GOT3 (cell line): ENCODE results near the gene HCRTR2.
"Not testable (repeated sequence)": the region's sequence is repeated elsewhere in the genome, so short reads cannot be mapped to it uniquely, and the experiment has no call there.

ENCODE experiments used
- DNase-seq: peaks from one replicate; lab custom pipeline; 2025; ENCODE audit warnings: mixed read lengths; lab: John Stamatoyannopoulos, UW

The HCRTR2 gene

DNA sequence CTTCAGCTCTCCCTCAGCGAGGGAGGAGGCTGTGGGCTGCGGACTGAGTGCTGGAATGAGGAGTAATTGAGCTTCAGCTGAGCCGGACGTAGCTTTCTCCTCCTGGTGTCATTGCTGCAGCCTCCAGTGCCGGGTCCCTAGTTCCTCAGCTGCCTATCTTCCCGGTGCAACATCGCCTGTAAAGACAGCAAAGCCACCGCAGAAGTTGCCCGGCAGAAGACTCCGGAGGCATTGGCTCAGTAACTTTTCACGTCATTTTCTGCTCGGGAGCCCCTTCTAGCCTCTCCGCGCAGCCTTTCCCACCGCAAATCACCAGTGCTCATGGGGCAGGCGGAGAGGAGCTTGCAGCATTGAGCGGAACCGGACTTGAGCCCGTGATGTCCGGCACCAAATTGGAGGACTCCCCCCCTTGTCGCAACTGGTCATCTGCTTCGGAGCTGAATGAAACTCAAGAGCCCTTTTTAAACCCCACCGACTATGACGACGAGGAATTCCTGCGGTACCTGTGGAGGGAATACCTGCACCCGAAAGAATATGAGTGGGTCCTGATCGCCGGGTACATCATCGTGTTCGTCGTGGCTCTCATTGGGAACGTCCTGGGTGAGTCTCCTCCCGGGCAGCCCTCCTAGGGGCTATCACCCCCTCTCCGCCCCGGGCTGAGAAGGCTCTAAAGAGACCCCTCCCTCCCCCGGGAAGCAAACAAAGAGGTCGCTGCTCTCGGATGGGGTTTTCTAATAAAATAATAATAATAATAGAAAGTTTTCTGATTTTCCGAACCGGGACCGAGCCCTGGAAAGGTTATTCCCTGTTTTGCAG is at the start of gene HCRTR2:
TSS of gene HCRTR2 (plus strand) at position 305 of the 816 bp plus-strand sequence. CDS start at position 378, 73 bp downstream.
- DNase-seq = no peak

DNA sequence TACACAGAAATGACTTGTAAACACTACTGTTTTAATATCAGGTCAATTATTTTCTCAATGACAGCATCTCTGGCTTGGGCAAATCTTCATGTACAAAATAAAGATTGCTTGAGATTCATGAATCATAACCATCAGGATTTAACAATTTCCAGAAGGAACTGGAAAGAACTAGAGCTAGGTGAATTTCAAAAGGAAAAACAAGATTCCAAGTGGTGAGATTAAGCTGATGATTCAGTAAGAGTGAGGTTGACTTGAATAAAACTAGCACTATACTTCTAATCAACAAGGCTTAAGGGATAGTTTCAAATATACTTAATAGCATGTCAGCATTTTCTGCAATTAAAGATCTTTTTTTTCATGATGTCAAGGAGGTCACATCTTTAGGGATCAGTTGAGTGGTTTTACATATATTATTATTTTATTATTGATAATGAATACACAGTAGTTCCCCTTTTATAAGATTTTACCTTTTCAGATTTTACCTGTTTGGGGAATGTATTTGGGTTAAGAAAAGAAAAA is 43.5 kb upstream of the HCRTR2 start:
- no peak for DNase-seq

DNA sequence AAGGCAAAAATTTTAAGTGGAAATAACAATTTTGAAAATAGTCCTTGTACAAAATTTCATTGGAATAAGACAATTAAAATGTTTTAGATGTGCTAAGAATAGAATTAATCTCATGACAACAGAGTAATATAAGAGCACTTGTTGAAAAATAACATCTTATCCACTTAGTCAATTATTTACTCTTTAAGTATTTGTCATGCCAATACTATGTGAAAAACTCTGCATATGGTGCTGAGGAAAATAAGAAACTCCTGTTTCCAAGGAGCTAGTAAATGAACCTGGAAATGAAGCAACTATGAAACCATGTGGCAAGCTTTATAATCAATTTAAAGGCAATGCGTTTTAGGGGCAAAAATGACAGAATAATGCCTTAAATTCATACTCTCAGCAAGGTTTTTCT is 42.7 kb upstream of the HCRTR2 start:
- DNase-seq = no peak

DNA sequence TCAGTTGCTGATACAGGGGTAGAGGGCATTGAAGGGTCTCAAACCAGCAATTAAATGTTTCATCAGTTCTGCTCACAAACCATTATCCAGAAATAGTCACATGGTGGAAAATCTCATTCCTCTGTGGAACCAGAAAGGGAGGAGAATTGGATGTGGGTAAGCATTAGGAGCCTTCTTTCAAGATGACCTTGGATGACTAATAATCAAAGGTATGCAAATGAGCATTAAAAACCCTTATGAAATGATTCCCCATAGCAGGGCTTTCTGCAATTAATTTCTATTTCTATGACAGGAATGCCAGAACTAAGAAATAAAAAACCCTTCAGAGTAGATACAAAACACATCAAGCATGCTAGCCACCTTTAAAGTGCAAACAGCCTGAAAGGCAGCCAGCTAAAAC is 37.4 kb upstream of the HCRTR2 start:
- no peak for DNase-seq

DNA sequence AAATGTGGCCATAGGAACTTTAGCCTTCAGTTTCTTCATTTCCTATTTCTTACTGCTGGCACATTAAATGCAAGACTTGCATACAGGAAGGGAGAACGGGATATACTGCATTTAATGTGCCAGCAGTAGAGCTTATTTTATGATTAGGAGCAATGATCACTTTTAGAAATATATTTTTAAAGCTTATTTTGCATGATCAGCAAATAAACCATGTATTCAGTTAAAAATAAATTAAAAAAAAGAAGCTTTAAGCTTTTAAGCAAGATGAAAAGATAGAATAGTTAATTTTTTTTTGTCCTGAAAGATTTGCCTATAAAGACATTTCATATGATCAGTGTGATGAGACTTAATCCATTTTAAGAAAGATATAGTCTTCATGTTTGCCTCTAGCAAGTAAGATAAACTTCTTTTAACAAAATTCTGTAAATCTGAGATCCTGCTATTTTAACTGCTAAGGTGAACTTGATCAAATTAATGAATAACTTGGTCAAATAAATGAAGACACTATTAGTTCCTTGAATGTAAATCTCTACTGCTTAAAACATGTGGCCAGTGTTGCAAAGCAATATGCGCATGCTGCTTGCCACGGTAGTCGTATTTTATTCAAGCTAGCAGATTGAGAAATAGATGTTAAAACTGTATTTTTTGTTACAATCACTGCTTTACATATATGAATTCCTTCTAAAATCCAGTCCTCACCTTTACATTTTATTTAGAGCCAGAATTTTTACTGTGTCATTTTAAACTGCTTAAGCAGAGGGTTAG is 36.2 kb upstream of the HCRTR2 start:
- no peak for DNase-seq

DNA sequence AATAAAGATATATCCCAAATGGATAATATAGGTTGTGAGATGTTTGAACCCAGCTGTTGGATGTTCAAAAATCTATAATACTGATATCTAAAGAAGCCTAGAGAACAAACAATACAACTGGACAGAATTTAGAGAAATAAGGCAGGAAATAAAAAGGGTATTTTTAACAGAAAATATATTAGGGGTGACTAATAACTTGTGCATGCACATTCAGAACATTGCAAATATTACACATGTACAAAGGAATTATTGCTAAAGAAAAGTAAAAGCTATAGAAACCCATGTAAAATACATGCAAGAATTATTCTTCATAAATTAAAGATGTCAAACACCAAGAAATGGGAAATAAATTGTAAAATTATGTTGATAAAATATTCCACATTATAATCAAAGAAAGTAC is 32.7 kb upstream of the HCRTR2 start:
- DNase-seq = no peak

DNA sequence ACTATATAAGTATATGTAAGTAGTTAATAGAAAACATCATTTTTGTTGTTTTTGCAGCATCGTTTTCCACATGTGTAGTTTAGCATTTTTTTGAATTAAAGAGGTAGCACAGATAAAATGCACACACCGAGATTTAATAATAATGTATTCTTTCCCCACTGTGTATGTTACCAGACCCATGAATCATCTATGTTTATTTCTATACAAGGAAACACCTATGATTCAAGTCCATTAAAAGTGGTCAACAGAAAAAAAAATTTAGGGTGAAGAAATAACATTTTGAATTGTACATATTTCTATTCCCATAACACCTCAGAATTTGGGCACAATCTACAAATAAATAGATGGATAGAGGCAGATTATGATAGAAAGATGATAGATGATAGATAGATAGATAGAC is 31.7 kb upstream of the HCRTR2 start:
- no peak for DNase-seq

DNA sequence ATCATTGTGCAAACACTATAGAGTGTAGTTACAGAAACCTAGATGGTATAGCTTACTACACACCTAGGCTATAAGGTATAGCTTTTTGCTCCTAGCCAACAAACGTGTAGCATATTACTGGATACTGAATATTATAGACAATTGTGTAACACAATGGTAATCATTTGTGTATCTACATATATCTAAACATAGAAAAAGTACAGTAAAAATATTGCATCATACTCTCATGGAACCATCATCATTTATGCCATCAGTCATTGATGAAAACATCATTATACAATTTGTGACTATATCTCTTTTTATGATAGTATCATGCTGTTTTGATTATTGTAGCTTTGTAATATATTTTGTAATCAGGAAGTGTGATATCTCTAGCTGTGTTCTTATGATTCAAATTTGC is 21.0 kb upstream of the HCRTR2 start:
- no peak for DNase-seq

DNA sequence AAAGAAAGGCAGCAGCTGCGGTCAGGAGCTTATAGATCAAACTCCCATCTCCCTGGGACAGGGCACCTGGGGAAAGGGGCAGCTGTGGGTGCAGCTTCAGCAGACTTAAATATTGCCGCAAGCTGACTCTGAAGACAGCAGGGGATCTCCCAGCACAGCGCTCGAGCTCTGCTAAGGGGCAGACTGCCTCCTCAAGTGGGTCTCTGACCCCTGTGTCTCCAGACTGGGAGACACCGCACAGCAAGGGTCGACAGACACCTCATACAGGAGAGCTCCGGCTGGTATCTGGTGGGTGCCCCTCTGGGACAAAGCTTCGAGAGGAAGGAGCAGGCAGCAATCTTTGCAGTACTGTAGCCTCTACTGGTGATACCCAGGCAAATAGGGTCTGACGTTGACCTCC is 15.5 kb upstream of the HCRTR2 start:
- DNase-seq = not testable (repeated sequence)

DNA sequence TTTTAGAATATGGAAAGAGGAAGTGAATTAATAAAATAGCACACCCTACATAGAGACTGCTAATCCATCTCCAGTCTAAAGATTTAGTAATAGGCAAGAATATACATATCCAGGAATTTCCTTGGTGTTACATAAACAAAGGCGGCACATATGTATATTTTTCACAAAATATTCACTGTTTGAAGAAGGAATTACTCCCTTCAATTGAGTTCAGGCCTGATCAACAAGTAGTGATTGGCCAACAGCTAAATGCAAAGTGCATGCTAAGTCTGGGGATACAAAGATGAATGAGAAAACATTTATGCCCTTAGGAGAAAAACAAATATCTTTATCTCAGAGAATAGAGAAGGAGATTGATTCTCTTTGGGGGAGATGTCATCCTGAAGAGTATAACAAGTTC is 6.5 kb upstream of the HCRTR2 start:
- no peak for DNase-seq

DNA sequence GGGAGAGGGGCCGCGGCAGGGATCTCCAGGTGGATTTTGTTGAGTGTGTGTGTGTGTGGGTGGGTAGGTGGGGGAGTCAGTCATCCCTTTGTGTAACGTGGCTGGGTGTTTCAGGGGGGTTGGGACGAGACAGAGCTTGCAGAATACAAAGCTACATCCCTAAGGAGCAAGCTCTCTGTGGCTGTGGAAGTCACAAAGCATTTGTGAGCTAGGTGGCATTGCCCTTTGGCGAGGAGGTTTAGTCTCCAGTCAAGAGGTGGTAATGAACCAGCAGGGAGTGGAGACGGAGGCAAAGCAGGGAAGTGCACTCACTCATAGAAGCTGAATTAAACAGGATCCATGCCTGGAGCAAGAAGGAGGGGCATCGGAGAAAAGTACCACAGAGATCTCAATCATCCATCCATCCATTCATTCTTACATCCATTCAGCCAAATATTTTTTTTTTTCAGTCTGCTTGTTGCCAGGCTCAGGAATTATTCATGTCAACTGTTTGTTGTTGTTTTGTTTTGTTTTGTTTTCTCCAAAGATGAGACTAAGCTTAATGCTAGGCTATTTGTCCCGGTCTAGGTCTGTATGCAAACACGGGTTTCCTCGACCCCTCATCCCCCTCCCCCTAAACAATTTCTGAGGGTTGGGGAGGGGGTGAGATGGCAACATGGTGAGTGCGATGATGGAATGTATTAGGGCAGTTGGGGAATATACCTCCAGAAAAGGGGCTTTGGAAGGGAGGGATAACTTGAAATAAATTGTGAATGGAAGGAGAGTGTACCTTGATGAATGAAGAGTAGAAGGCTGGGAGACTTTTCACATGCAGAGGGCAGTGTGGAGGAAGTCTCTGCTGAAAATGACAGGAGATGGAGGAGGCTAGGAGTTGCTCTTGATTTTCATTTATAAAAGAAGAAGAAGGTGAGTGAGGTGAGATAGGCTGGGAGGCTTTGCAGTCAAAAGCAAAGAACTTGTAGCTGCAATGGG is 1.0 kb downstream of the HCRTR2 start:
- no peak for DNase-seq

DNA sequence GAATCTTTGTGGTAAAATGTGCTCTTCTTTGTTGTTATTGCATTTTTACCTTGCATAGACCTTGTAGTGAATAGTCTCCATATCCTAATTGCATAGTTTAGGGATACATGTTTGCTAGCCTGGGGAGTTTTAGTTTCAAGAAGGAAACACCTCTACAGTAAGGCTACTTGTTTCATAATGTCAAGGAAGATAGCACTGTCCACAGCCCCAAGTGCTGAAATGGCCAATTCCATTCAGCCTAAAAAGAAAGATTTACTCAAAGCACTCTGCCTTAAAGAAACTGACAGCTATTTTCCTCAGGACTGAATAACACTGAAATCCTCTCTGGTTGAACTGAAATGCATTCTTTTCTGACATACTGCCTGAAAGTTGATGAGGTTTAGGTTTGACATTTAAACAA is 2.6 kb downstream of the HCRTR2 start:
- no peak for DNase-seq

DNA sequence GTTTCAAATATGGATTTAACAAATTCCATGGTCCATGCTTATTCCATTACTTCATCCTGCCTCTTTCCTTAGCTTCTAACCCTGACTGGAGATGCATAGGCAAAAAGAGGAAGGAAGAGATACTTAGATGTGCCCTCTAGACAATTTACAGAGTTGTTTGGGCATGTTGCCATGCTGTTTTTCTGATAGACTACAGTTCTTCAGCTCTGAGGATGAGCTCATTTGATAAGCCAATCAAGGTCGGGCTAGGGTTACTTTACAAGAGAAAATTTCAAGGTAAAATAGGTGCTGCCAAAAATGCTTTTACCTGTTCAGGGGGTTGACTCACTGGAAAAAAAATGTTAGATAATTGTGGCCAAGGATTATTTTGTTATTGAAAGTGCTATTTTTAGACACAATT is 5.9 kb downstream of the HCRTR2 start:
- DNase-seq = no peak

DNA sequence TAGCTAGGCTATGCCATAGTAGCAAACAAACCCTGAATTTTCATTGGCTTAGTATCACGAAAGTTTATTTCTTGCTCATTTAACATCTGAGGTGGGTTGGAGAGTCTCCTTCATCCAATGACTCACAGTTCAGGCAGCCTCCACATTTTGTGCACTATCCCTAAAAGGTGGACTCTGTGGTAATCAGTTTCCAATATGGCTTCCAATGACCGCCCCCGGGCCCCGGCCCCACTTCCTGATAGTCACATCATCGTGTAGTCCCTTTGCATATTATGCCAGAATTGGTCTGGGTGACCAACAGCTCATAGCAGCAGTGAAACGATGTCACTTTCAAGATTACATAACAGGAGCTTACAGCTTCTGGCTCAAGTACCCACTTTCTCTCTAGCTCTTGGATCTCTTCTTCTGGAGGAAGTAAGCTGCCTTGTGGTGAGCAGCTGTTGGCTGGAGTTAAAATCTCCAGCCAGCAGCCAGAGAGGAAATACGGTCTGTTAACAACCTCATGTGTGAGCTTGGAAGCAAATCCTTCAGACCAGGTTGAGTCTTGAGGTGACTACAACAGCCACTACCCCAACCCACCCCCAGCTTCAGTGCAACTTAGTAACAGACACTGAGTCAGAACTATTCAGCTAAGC is 7.8 kb downstream of the HCRTR2 start:
- no peak for DNase-seq

DNA sequence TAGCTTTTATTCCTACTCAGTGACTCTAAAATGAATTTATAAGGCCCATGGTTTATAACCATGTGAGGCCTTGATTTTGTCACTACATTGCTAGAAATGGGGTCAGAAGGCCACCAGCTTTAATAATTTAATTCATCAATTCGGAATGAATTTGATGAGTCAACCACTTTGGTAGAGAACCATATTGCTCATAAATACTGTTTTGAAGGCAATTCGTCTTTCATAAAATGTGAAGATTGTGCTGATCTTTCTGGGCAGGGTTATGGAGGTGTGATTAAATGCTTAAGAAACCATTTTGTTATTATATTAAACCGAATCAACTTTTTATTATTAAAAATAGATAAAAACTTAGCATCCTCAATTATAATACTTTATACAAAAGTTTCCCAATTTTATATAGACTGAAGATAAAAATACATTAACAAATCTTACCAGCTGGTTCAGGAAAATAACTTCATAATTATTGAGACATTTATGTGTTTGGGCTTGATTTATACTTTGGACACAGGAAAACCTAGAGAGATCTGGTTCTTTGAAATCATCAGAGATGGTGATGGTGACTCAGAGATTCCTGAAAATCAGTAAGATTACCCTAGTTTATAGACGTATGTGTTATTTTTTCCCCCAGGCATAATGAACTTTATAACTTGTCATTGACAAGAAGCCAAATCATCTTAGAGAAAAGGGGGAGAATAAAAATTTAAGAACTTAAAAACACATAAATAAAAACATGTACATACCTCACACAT is 10.6 kb downstream of the HCRTR2 start:
- no peak for DNase-seq

DNA sequence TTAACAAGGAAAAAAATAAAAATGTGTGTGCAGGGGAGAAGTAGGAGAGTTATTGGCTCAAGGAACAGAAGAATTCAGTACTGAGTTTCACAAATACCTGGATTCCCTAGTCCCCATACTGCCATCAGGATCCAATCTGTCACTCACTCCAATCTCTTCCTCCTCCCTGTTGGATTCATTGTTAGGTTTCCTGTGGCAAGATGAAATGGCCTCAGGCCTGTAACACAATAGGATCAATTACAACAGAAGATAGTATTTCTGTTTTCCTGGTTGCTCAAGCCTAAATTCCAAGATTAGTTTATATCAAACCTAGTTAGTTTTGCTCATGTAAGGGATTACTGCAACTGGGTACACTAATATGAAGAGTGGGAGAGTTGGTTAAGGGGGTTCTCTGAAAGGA is 24.4 kb downstream of the HCRTR2 start:
- DNase-seq = no peak

DNA sequence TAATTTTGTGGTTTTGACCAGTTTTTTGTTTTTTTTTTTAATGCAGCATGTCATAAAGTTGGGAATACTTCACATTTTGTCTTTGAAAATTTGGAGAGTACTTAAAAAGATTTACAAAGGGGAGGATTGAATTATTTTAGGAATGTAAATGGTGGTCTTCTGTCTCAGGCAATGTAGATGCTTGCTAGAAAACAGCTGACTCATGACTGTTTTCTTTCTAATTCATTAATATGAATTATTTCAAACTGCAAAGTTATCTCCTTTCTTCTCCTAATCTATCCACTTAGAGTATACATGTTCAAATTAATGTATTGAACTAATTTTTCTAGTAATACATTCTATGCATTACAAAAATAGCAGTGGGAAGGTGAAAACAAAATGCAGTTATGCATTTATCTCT is 24.9 kb downstream of the HCRTR2 start:
- DNase-seq = no peak

DNA sequence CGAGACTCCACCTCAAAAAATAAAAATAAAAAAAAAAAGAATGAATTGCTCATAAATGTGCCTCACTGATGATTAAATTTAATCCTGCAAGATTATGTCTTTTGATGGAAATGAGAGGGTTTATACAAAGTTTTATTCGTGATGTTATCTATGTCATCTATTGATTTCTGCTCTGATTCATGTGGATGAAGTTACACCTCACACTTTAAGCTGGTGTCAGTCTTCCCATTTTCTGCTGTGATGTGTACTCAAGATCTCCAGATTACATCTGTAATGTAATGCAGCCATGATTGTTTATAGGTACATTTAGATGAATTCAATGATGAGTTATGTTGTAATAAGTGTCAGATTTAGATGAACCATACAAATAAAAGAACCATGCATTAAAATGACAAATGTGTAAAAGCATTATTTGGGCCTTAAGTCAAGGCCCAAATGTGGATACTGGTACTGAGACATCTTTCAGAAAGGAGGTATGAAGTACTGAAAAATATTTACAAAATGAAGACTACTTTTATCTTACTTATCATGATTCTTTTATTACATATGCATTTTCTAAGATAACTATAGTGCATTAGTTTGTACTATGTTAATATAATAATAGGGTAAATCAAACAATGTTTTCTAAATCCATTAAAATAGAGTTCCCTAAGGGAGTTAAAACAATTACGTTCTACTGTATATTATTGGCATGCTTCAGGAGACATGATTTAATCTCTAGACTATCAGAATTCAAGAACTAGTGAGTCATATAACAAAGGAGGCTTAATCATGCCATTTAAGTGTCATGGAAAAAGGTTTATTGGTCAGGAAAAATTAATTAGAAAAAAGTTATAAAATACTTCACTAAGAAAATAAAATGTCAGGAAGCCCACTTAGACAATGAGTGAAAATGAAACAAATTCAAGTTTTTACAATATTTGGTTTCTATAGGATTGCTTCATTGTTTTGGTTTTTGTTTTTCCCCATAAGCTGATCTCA is 34.5 kb downstream of the HCRTR2 start:
- DNase-seq = no peak

DNA sequence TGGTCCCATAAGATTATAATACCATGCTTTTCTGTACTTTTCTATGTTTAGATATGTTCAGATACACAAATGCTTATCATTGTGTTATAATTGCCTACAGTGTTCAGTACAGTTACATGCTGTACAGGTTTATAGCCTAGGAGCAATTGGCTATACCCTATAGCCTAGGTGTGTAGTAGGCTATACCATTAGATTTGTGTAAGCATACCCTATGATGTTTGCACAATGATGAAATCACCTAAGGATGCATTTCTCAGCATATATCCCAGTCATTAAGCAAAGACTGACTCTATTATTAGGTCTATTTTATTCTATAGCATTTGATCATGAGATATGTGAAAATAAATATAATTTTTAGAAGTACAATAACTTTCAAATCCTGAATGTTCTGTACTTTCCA is 36.6 kb downstream of the HCRTR2 start:
- no peak for DNase-seq

DNA sequence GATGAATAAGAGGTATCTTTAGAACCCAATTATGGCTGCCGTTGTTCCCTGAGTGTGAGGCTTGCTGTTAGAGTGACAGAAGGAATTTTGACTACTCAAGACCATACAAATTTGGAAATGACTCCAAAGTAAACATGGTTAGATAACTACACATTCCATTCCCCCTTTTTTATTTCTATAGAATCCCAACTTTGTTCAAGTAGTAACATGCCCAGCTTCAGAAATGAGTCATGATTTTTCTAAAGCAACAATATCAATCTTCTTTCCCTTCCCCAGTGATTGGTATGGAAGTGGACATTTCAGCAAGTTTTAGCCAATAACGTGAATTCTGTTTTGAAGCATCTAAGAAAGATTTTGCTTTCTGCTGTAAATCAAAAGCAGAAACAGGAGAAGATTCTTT is 37.8 kb downstream of the HCRTR2 start:
- no peak for DNase-seq
